SJSA1 (cell line): ENCODE data around the gene ZNF273. TPM values are rescaled to one million over a fixed set of nuclear protein-coding genes. Genes with fewer than 3 reads are reported as not detected.

Source experiments
- DNase-seq, 2 experiments: peaks; one replicate each; pipeline ENCODE4 v3.0.0-alpha.2; 2015 to 2020; ENCODE audit warnings: low spot score in 2 of 2, low read depth in 1 of 2
- H3K27ac ChIP-seq: fragments of 250-450 bp; sonication (Bioruptor Pico); 2 replicates; pipeline ENCODE4 v1.5.1; 2020; ENCODE audit warnings: mild to moderate bottlenecking, moderate library complexity
- H3K27me3 ChIP-seq: fragments of 250-450 bp; sonication (Bioruptor Pico); replicated peaks from 2 replicates; pipeline ENCODE4 v1.5.1; 2020; ENCODE audit warnings: mild to moderate bottlenecking, moderate library complexity
- H3K36me3 ChIP-seq: fragments of 250-450 bp; sonication (Bioruptor Pico); 2 replicates; pipeline ENCODE4 v1.5.1; 2020; ENCODE audit warnings: mild to moderate bottlenecking
- H3K4me1 ChIP-seq: fragments of 250-450 bp; sonication (Bioruptor Pico); replicated peaks from 2 replicates; pipeline ENCODE4 v1.6.1; 2021; ENCODE audit warnings: mild to moderate bottlenecking
- H3K4me3 ChIP-seq: fragments of 250-450 bp; sonication (Bioruptor Pico); 2 replicates; pipeline ENCODE4 v1.5.1; 2020; ENCODE audit warnings: mild to moderate bottlenecking
- H3K9me3 ChIP-seq: fragments of 250-450 bp; sonication (Bioruptor Pico); replicated peaks from 2 replicates; pipeline ENCODE4 v1.5.1; 2020; ENCODE audit warnings: mild to moderate bottlenecking
- total RNA-seq: library from RNA; depleted of rRNA; stranded (reverse); fragments of >200 nt; shearing (Covaris generic); gene quantifications from 2 replicates; pipeline ENCODE4 v1.2.3, GENCODE V29; 2014

The ZNF273 gene
- total RNA-seq, 1 experiment from 2014 or later = 4.5 TPM

GRCh38 chr7:64881461-64882287 is 21.4 kb upstream of the ZNF273 start:
- Histone ChIP-seq H3K9me3 (peaks cover 8% of the 10 kb centered on the region), H3K4me1 (no peaks in the 10 kb centered on the region), H3K27me3 (no peaks in the 10 kb centered on the region), H3K36me3 (no peaks in the 10 kb centered on the region), H3K4me3 (no peak overlapping the region), H3K27ac (no peak overlapping the region)
- DNase-seq = peak in 1 of 2 experiments; percentile 24

- H3K9me3 ChIP-seq = peaks cover 8% of the 10 kb centered on the region
- peak in 1 of 2 experiments; percentile 33 for DNase-seq
- no peaks in the 10 kb centered on the region for H3K36me3 ChIP-seq
- H3K27me3 ChIP-seq = no peaks in the 10 kb centered on the region
- no peak overlapping the region for H3K27ac ChIP-seq
- H3K4me1 ChIP-seq = no peaks in the 10 kb centered on the region
- no peak overlapping the region for H3K4me3 ChIP-seq
Observed at GRCh38 chr7:64882341-64883112, 20.5 kb upstream of the ZNF273 start.

- H3K27me3 ChIP-seq = no peaks in the 10 kb centered on the region
- no peak overlapping the region for H3K4me3 ChIP-seq
- peaks cover 8% of the 10 kb centered on the region for H3K9me3 ChIP-seq
- H3K36me3 ChIP-seq = no peaks in the 10 kb centered on the region
- no peaks in the 10 kb centered on the region for H3K4me1 ChIP-seq
- peak in 1 of 2 experiments; percentile 28 for DNase-seq
- H3K27ac ChIP-seq = no peak overlapping the region
Observed at GRCh38 chr7:64883113-64883905, 19.8 kb upstream of the ZNF273 start.

GRCh38 chr7:64884085-64884912 is 18.8 kb upstream of the ZNF273 start:
- H3K36me3 ChIP-seq = no peaks in the 10 kb centered on the region
- no peaks in the 10 kb centered on the region for H3K4me1 ChIP-seq
- peaks cover 2% of the 10 kb centered on the region for H3K9me3 ChIP-seq
- no peak overlapping the region for H3K27ac ChIP-seq
- H3K4me3 ChIP-seq = no peak overlapping the region
- DNase-seq = peak in 1 of 2 experiments; percentile 28
- no peaks in the 10 kb centered on the region for H3K27me3 ChIP-seq

- no peak for DNase-seq
- Histone ChIP-seq H3K4me3 (no peak overlapping the region), H3K27ac (no peak overlapping the region), H3K36me3 (no peaks in the 10 kb centered on the region), H3K27me3 (no peaks in the 10 kb centered on the region), H3K9me3 (peaks cover 2% of the 10 kb centered on the region), H3K4me1 (no peaks in the 10 kb centered on the region)
Observed at GRCh38 chr7:64884913-64885370, 18.1 kb upstream of the ZNF273 start.

GRCh38 chr7:64885520-64886240 is 17.4 kb upstream of the ZNF273 start:
- Histone ChIP-seq H3K4me1 (no peaks in the 10 kb centered on the region), H3K27me3 (no peaks in the 10 kb centered on the region), H3K9me3 (peaks cover 2% of the 10 kb centered on the region), H3K27ac (no peak overlapping the region), H3K4me3 (no peak overlapping the region), H3K36me3 (no peaks in the 10 kb centered on the region)
- peak in 1 of 2 experiments; percentile 6 for DNase-seq

GRCh38 chr7:64886956-64887545 is 16.0 kb upstream of the ZNF273 start:
- no peaks in the 10 kb centered on the region for H3K36me3 ChIP-seq
- no peak overlapping the region for H3K27ac ChIP-seq
- no peaks in the 10 kb centered on the region for H3K27me3 ChIP-seq
- H3K9me3 ChIP-seq = peaks cover 2% of the 10 kb centered on the region
- H3K4me3 ChIP-seq = no peak overlapping the region
- no peak for DNase-seq
- no peaks in the 10 kb centered on the region for H3K4me1 ChIP-seq

- Histone ChIP-seq H3K9me3 (peaks cover 2% of the 10 kb centered on the region; the same call in 1 of the 2 replicates), H3K36me3 (no peaks in the 10 kb centered on the region), H3K4me3 (no peak overlapping the region), H3K4me1 (no peaks in the 10 kb centered on the region), H3K27me3 (no peaks in the 10 kb centered on the region), H3K27ac (no peak overlapping the region)
- DNase-seq = no peak
Observed at GRCh38 chr7:64887756-64888508, 15.1 kb upstream of the ZNF273 start.

GRCh38 chr7:64888561-64888900 is 14.5 kb upstream of the ZNF273 start:
- Histone ChIP-seq H3K4me1 (no peaks in the 10 kb centered on the region), H3K27me3 (no peaks in the 10 kb centered on the region), H3K27ac (no peak overlapping the region), H3K9me3 (peaks cover 2% of the 10 kb centered on the region; the same call in 1 of the 2 replicates), H3K36me3 (no peaks in the 10 kb centered on the region), H3K4me3 (no peak overlapping the region)
- DNase-seq = no peak

- Histone ChIP-seq H3K9me3 (peaks cover 2% of the 10 kb centered on the region; the same call in 1 of the 2 replicates), H3K4me1 (no peaks in the 10 kb centered on the region), H3K27ac (no peak overlapping the region), H3K4me3 (no peak overlapping the region), H3K36me3 (no peaks in the 10 kb centered on the region), H3K27me3 (no peaks in the 10 kb centered on the region)
- no peak for DNase-seq
Observed at GRCh38 chr7:64888901-64889685, 14.0 kb upstream of the ZNF273 start.

- Histone ChIP-seq H3K9me3 (no peaks in the 10 kb centered on the region; the same call in 1 of the 2 replicates), H3K27me3 (no peaks in the 10 kb centered on the region), H3K27ac (no peak overlapping the region), H3K36me3 (no peaks in the 10 kb centered on the region), H3K4me1 (no peaks in the 10 kb centered on the region), H3K4me3 (no peak overlapping the region)
- DNase-seq = no peak
Observed at GRCh38 chr7:64889686-64890162, 13.3 kb upstream of the ZNF273 start.
